Natural killer cell (primary cell): ENCODE results near the gene CHN2. TPM values are rescaled to one million over a fixed set of nuclear protein-coding genes. Genes with fewer than 3 reads are reported as not detected.

Source experiments
- ATAC-seq, 3 donors: fragments of 150-1000 bp in 2 of 3; fragments of 200-7000 bp in 1 of 3; cut with Tn5 transposase; 1 replicate in 1 of 3; 2 replicates in 2 of 3; pipeline ENCODE4 v1.10.0; 2021; ENCODE audit warnings: mild to moderate bottlenecking in 2 of 3, moderate library complexity in 2 of 3
- DNase-seq, 2 donors: peaks; one replicate each; pipeline versions ENCODE4 v3.0.0 to v3.0.0-alpha.2; 2013 to 2021; ENCODE audit warnings: mixed read lengths in 1 of 2
- H3K27ac ChIP-seq: one replicate; pipeline ENCODE4 v1.5.1; 2013; ENCODE audit warnings: mild to moderate bottlenecking, low read length
- H3K27me3 ChIP-seq: one replicate; pipeline ENCODE4 v1.6.1; 2013; ENCODE audit warnings: low read length; ENCODE audit not compliant: control insufficient read depth, insufficient read depth
- H3K36me3 ChIP-seq: one replicate; pipeline ENCODE4 v1.6.1; 2013; ENCODE audit warnings: low read length; ENCODE audit not compliant: control insufficient read depth, insufficient read depth
- H3K4me1 ChIP-seq: one replicate; pipeline ENCODE4 v1.6.1; 2013; ENCODE audit warnings: low read length; ENCODE audit not compliant: control insufficient read depth, insufficient read depth
- H3K4me3 ChIP-seq: one replicate; pipeline ENCODE4 v1.5.1; 2013; ENCODE audit warnings: low read length
- H3K9me3 ChIP-seq: one replicate; pipeline ENCODE4 v1.6.1; 2013; ENCODE audit warnings: low read length; ENCODE audit not compliant: control insufficient read depth, insufficient read depth
- H3K27ac Mint-ChIP-seq, 2 donors: one replicate each; pipeline ENCODE4 v1.8.0; 2022; ENCODE audit warnings: mild to moderate bottlenecking in 2 of 2, mixed read lengths in 2 of 2, moderate library complexity in 1 of 2
- H3K27me3 Mint-ChIP-seq, 2 donors: one replicate each; pipeline ENCODE4 v1.8.0; 2022; ENCODE audit warnings: low read depth in 2 of 2, mixed read lengths in 2 of 2
- H3K36me3 Mint-ChIP-seq: one replicate; pipeline ENCODE4 v1.8.0; 2022; ENCODE audit warnings: mixed read lengths
- H3K4me1 Mint-ChIP-seq, 2 donors: one replicate each; pipeline ENCODE4 v1.8.0; 2022; ENCODE audit warnings: mixed read lengths in 2 of 2
- H3K4me3 Mint-ChIP-seq: one replicate; pipeline ENCODE4 v1.8.0; 2022; ENCODE audit warnings: mild to moderate bottlenecking, moderate library complexity, mixed read lengths
- H3K9me3 Mint-ChIP-seq, 2 donors: one replicate each; pipeline ENCODE4 v1.8.0; 2022; ENCODE audit warnings: mixed read lengths in 2 of 2
- WGBS: methylation state at CpG from one replicate; pipeline ENCODE4 v1.1.7; 2013; ENCODE audit warnings: missing lambda C conversion rate; ENCODE audit not compliant: insufficient coverage; 5-methylcytosine and 5-hydroxymethylcytosine counted together
- intact Hi-C: fragments of 100-400 bp; cut with micrococcal nuclease; formaldehyde crosslinking; loops from one replicate; pipeline ENCODE4 v1.14.2; 2022
- total RNA-seq, 4 donors: library from RNA; stranded (reverse); fragments of 120-200 nt in 1 of 4; gene quantifications; one replicate each; pipeline versions ENCODE4 v1.2.3 to v1.2.4, GENCODE V29; 2013 to 2022
- TF ChIP-seq, protein P1 (sequence below): fragments of 200-600 bp; IDR thresholded peaks from one replicate; pipeline ENCODE4 v1.8.0; 2022; ENCODE audit warnings: antibody characterized with exemption

CHN2 gene
- total RNA-seq, 3 donors from 2014 or later (not counting 1 experiment from before 2014, with no cell fraction given) = 23.2 to 40.6 (median 30.2) TPM

DNA sequence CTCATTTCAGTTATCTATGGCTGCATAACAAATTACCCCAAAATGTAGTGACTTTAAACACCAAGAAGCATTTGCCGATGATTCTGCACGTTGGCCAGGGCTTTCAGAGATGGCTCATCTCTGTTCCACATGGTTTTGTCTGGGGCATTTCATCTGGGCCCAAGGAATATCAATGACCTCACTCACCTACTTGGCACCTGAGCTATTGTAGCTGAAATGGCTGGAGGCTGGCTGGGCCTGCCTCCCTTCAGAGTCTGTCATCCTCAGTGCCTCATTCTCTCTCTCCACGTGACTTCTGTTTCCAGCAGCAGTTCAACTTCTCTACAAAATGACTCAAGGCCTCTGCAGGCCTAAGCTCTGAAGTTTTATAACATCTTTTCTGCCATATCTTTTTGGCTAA is 249.7 kb downstream of the CHN2 start:
- H3K4me1 ChIP-seq = no peaks in the 10 kb centered on the region
- no peak overlapping the region for H3K27ac ChIP-seq
- Mint-ChIP-seq H3K27ac (no peak overlapping the region), H3K36me3 (no peaks in the 10 kb centered on the region), H3K4me1 (no peaks in the 10 kb centered on the region), H3K27me3 (no peaks in the 10 kb centered on the region), H3K4me3 (no peak overlapping the region), H3K9me3 (no peaks in the 10 kb centered on the region)
- no peaks in the 10 kb centered on the region for H3K9me3 ChIP-seq
- no peak for ATAC-seq
- intact Hi-C loops = no loop called here
- no peak overlapping the region for H3K4me3 ChIP-seq
- H3K27me3 ChIP-seq = no peaks in the 10 kb centered on the region
- TF ChIP-seq, protein P1, sequence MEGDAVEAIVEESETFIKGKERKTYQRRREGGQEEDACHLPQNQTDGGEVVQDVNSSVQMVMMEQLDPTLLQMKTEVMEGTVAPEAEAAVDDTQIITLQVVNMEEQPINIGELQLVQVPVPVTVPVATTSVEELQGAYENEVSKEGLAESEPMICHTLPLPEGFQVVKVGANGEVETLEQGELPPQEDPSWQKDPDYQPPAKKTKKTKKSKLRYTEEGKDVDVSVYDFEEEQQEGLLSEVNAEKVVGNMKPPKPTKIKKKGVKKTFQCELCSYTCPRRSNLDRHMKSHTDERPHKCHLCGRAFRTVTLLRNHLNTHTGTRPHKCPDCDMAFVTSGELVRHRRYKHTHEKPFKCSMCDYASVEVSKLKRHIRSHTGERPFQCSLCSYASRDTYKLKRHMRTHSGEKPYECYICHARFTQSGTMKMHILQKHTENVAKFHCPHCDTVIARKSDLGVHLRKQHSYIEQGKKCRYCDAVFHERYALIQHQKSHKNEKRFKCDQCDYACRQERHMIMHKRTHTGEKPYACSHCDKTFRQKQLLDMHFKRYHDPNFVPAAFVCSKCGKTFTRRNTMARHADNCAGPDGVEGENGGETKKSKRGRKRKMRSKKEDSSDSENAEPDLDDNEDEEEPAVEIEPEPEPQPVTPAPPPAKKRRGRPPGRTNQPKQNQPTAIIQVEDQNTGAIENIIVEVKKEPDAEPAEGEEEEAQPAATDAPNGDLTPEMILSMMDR = no peak
- no peak for DNase-seq
- WGBS = 95% methylated on average over 3 of the region's 3 CpGs
- no peaks in the 10 kb centered on the region for H3K36me3 ChIP-seq

DNA sequence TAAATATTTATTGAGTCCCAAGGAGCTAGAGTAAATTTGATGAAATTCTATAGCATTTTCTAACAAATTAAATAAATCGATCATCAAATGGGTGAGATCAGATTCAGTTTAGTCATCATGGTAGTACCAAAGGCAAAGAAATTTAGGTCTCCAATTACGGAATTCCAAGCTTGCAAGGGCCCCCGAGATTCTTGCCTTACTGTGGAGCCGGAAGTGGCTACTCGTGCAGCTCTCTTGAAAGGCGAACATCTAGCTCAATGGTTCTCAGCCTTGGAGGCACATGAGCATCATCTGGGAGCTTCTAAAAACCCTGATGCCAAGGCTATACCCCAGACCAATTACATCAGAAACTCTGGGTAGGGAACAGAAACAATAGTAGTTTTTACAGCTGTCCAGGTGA is 251.2 kb downstream of the CHN2 start:
- H3K27me3 Mint-ChIP-seq = no peaks in the 10 kb centered on the region

DNA sequence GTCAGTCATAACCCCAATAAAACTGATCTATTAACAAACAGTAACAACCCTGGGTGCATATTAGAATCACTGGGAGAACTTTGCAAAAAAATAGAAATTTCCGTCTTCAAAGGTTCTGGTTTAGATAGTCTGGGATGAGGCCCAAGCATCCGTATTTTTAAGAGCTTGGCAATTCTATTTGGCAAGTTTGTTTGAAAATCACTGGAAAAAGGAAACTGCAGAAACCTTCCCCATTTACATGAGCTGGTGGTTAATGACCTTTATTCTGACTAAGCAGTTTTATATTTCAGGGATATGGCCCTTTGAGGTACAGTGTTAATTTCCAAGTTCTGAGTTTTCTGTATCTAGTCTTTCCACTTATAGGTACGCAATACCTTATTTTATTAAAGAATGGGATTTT is 253.3 kb downstream of the CHN2 start:
- TF ChIP-seq, protein P1 = no peak
- Histone ChIP-seq H3K27ac (no peak overlapping the region), H3K4me3 (no peak overlapping the region), H3K27me3 (no peaks in the 10 kb centered on the region), H3K36me3 (peaks cover 2% of the 10 kb centered on the region), H3K4me1 (no peaks in the 10 kb centered on the region), H3K9me3 (no peaks in the 10 kb centered on the region)
- no peaks in the 10 kb centered on the region for H3K27me3 Mint-ChIP-seq
- no peak overlapping the region for H3K4me3 Mint-ChIP-seq
- H3K4me1 Mint-ChIP-seq = no peaks in the 10 kb centered on the region
- H3K9me3 Mint-ChIP-seq = no peaks in the 10 kb centered on the region
- intact Hi-C loops = no loop called here
- DNase-seq (no peak), ATAC-seq (no peak)
- no peaks in the 10 kb centered on the region for H3K36me3 Mint-ChIP-seq
- WGBS = 92% methylated on average over 2 of the region's 3 CpGs
- H3K27ac Mint-ChIP-seq = no peak overlapping the region

More for the DNA sequence above, 251.2 kb downstream of the CHN2 start:
- Histone ChIP-seq H3K4me3 (no peak overlapping the region), H3K27me3 (no peaks in the 10 kb centered on the region), H3K4me1 (no peaks in the 10 kb centered on the region), H3K9me3 (no peaks in the 10 kb centered on the region), H3K27ac (no peak overlapping the region), H3K36me3 (peaks cover 2% of the 10 kb centered on the region)
- no peak overlapping the region for H3K4me3 Mint-ChIP-seq
- TF ChIP-seq, protein P1 = no peak
- H3K27ac Mint-ChIP-seq = no peak overlapping the region
- 97% methylated on average over 6 of the region's 6 CpGs for WGBS
- no peaks in the 10 kb centered on the region for H3K4me1 Mint-ChIP-seq
- H3K9me3 Mint-ChIP-seq = no peaks in the 10 kb centered on the region
- H3K36me3 Mint-ChIP-seq = no peaks in the 10 kb centered on the region
- DNase-seq = no peak
- no peak for ATAC-seq
- intact Hi-C loops = no loop called here

DNA sequence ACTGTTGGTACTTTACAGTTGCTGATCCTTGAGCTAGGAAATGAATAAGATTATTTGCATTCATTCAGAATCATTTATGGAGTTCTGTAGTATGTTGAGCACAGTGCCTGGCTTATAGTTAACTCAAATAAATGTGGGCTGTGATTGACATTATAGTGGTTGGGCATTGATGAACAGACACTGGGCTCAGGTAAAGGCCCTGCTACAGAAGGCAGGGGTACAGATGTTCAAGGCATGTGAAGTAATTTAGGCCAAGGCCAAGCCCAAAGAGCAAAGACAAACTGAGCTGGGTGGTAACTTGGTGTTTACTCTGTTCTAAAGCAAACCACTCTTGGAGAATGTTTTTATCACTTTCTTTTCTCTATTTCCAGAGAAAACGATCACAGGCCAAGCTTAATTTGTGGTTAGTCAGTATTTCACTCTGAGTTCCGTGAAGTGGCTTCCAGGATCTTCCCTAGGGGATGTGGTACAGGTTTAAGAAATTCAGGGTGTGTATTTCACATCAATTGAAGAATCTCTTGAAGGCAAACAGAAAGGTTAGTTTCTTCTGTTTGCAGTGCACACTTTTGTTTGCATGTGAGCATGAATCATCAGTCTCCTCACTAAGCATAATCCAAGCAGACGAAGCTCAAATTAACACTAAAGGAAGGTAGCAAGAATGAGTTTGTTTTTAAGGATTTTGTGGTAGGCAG is 255.1 kb downstream of the CHN2 start:
- H3K27ac Mint-ChIP-seq = no peak overlapping the region
- H3K4me3 ChIP-seq = no peak overlapping the region
- H3K27me3 ChIP-seq = no peaks in the 10 kb centered on the region
- H3K9me3 Mint-ChIP-seq = no peaks in the 10 kb centered on the region
- no peak overlapping the region for H3K27ac ChIP-seq
- H3K27me3 Mint-ChIP-seq = no peaks in the 10 kb centered on the region
- H3K4me1 Mint-ChIP-seq = no peaks in the 10 kb centered on the region
- H3K9me3 ChIP-seq = no peaks in the 10 kb centered on the region
- TF ChIP-seq, protein P1 = no peak
- ATAC-seq (no peak), DNase-seq (no peak)
- no peaks in the 10 kb centered on the region for H3K4me1 ChIP-seq
- no peaks in the 10 kb centered on the region for H3K36me3 Mint-ChIP-seq
- WGBS = 83% methylated on average over 1 of the region's 3 CpGs
- H3K4me3 Mint-ChIP-seq = no peak overlapping the region
- H3K36me3 ChIP-seq = peaks cover 2% of the 10 kb centered on the region
- intact Hi-C loops = no loop called here
